ENCODE measurements around the gene KLHL2. TPM values are rescaled to one million over a fixed set of nuclear protein-coding genes. Genes with fewer than 3 reads are reported as not detected.
"Not testable (repeated sequence)": the region's sequence is repeated elsewhere in the genome, so short reads cannot be mapped to it uniquely, and the experiment has no call there.

The KLHL2 gene
- total RNA-seq, 2 donors from 2014 or later = 39.3 to 41.5 TPM

GRCh38 chr4:165208221-165208652 is 876 bp downstream of the KLHL2 start:
- H3K27me3 Mint-ChIP-seq (ENCODE audit: low read depth) = no peaks in the 10 kb centered on the region
- H3K27ac Mint-ChIP-seq = peak overlapping the region; percentile 92
- peaks cover 0 to under 1% of the 10 kb centered on the region in 2 donors for H3K9me3 Mint-ChIP-seq
- ATAC-seq (replicated peaks in 1 of 2) (peak; percentile 20 to 30), DNase-seq (no peak)
- peak overlapping the region; percentile 89 to 97 for H3K4me3 Mint-ChIP-seq
- H3K4me1 Mint-ChIP-seq (ENCODE audit: low read depth) = peaks cover 80% of the 10 kb centered on the region
- peaks cover 2 to 3% of the 10 kb centered on the region in 2 donors for H3K36me3 Mint-ChIP-seq (ENCODE audit: insufficient read depth in 2 of 2)

GRCh38 chr4:165208741-165209388 is 1.5 kb downstream of the KLHL2 start:
- H3K27ac Mint-ChIP-seq = peak overlapping the region; percentile 91
- H3K9me3 Mint-ChIP-seq = peaks cover 0 to 3% of the 10 kb centered on the region in 2 donors
- DNase-seq = peak; percentile 51 to 70
- ATAC-seq (replicated peaks in 1 of 2) = peak; percentile 56 to 60
- H3K4me1 Mint-ChIP-seq (ENCODE audit: low read depth) = peaks cover 81% of the 10 kb centered on the region
- peaks cover 2 to 3% of the 10 kb centered on the region in 2 donors for H3K36me3 Mint-ChIP-seq (ENCODE audit: insufficient read depth in 2 of 2)
- no peaks in the 10 kb centered on the region for H3K27me3 Mint-ChIP-seq (ENCODE audit: low read depth)
- H3K4me3 Mint-ChIP-seq = peak overlapping the region; percentile 89 to 97

GRCh38 chr4:165209796-165210195 is 2.4 kb downstream of the KLHL2 start:
- peaks cover 0 to 3% of the 10 kb centered on the region in 2 donors for H3K9me3 Mint-ChIP-seq
- H3K4me1 Mint-ChIP-seq (ENCODE audit: low read depth) = peaks cover 81% of the 10 kb centered on the region
- H3K27ac Mint-ChIP-seq = no peak overlapping the region
- no peak for ATAC-seq (replicated peaks in 1 of 2)
- H3K4me3 Mint-ChIP-seq = peak overlapping the region; percentile 41 to 48
- H3K27me3 Mint-ChIP-seq (ENCODE audit: low read depth) = no peaks in the 10 kb centered on the region
- H3K36me3 Mint-ChIP-seq (ENCODE audit: insufficient read depth in 2 of 2) = peaks cover 2 to 3% of the 10 kb centered on the region in 2 donors
- DNase-seq = no peak

GRCh38 chr4:165210566-165210965 is 3.2 kb downstream of the KLHL2 start:
- no peaks in the 10 kb centered on the region for H3K27me3 Mint-ChIP-seq (ENCODE audit: low read depth)
- peaks cover 0 to 3% of the 10 kb centered on the region in 2 donors for H3K9me3 Mint-ChIP-seq
- H3K27ac Mint-ChIP-seq = peak overlapping the region; percentile 10

GRCh38 chr4:165212647-165213046 is 5.3 kb downstream of the KLHL2 start:
- Mint-ChIP-seq H3K4me3 (peak overlapping the region in 1 of 2 donors; percentile 29), H3K4me1 (ENCODE audit: low read depth) (peaks cover 87% of the 10 kb centered on the region), H3K27ac (peak overlapping the region; percentile 54)
- H3K36me3 Mint-ChIP-seq (ENCODE audit: insufficient read depth in 2 of 2); H3K27me3 Mint-ChIP-seq (ENCODE audit: low read depth); H3K9me3 Mint-ChIP-seq; DNase-seq; ATAC-seq (replicated peaks in 1 of 2): not testable (repeated sequence)

More at GRCh38 chr4:165210566-165210965, 3.2 kb downstream of the KLHL2 start:
- DNase-seq (no peak), ATAC-seq (replicated peaks in 1 of 2) (no peak)
- Mint-ChIP-seq H3K36me3 (ENCODE audit: insufficient read depth in 2 of 2) (peaks cover 2 to 3% of the 10 kb centered on the region in 2 donors), H3K4me3 (peak overlapping the region; percentile 41 to 48), H3K4me1 (ENCODE audit: low read depth) (peaks cover 81% of the 10 kb centered on the region)

GRCh38 chr4:165213404-165213803 is 6.0 kb downstream of the KLHL2 start:
- not testable (repeated sequence) for H3K36me3 Mint-ChIP-seq (ENCODE audit: insufficient read depth in 2 of 2); H3K27me3 Mint-ChIP-seq (ENCODE audit: low read depth); DNase-seq; H3K9me3 Mint-ChIP-seq; ATAC-seq (replicated peaks in 1 of 2)
- Mint-ChIP-seq H3K4me3 (peak overlapping the region; percentile 26 to 29), H3K27ac (peak overlapping the region; percentile 54), H3K4me1 (ENCODE audit: low read depth) (peaks cover 95% of the 10 kb centered on the region)

GRCh38 chr4:165213991-165214709 is 6.8 kb downstream of the KLHL2 start:
- not testable (repeated sequence) for ATAC-seq (replicated peaks in 1 of 2); H3K4me3 Mint-ChIP-seq; H3K9me3 Mint-ChIP-seq; H3K36me3 Mint-ChIP-seq (ENCODE audit: insufficient read depth in 2 of 2); DNase-seq; H3K27ac Mint-ChIP-seq; H3K27me3 Mint-ChIP-seq (ENCODE audit: low read depth)
- H3K4me1 Mint-ChIP-seq (ENCODE audit: low read depth) = peaks cover 91% of the 10 kb centered on the region

- peak; percentile 93 for ATAC-seq (replicated peaks in 1 of 2)
- not testable (repeated sequence) for H3K9me3 Mint-ChIP-seq; H3K36me3 Mint-ChIP-seq (ENCODE audit: insufficient read depth in 2 of 2); H3K27me3 Mint-ChIP-seq (ENCODE audit: low read depth)
- H3K4me1 Mint-ChIP-seq (ENCODE audit: low read depth) = peaks cover 85% of the 10 kb centered on the region
- H3K27ac Mint-ChIP-seq = peak overlapping the region; percentile 92
- DNase-seq = peak; percentile 55 to 62
- H3K4me3 Mint-ChIP-seq = peak overlapping the region; percentile 76 to 81
Measured at GRCh38 chr4:165215034-165215751, 7.8 kb downstream of the KLHL2 start.

GRCh38 chr4:165215761-165216487 is 8.6 kb downstream of the KLHL2 start:
- peaks cover 5 to 12% of the 10 kb centered on the region in 2 donors for H3K36me3 Mint-ChIP-seq (ENCODE audit: insufficient read depth in 2 of 2)
- H3K9me3 Mint-ChIP-seq; DNase-seq; H3K27me3 Mint-ChIP-seq (ENCODE audit: low read depth): not testable (repeated sequence)
- peaks cover 78% of the 10 kb centered on the region for H3K4me1 Mint-ChIP-seq (ENCODE audit: low read depth)
- peak overlapping the region; percentile 92 for H3K27ac Mint-ChIP-seq
- peak; percentile 12 to 22 for ATAC-seq (replicated peaks in 1 of 2)
- peak overlapping the region; percentile 76 to 81 for H3K4me3 Mint-ChIP-seq

- ATAC-seq (replicated peaks in 1 of 2) = no peak
- no peak overlapping the region for H3K4me3 Mint-ChIP-seq
- H3K27ac Mint-ChIP-seq = peak overlapping the region; percentile 65
Measured at GRCh38 chr4:165217325-165217724, 10.0 kb downstream of the KLHL2 start.

GRCh38 chr4:165221306-165221705 is 13.9 kb downstream of the KLHL2 start:
- H3K36me3 Mint-ChIP-seq (ENCODE audit: insufficient read depth in 2 of 2) = peaks cover 10 to 24% of the 10 kb centered on the region in 2 donors
- H3K4me1 Mint-ChIP-seq (ENCODE audit: low read depth) = peaks cover 55% of the 10 kb centered on the region
- H3K9me3 Mint-ChIP-seq; H3K4me3 Mint-ChIP-seq; H3K27me3 Mint-ChIP-seq (ENCODE audit: low read depth); ATAC-seq (replicated peaks in 1 of 2); DNase-seq: not testable (repeated sequence)
- peak overlapping the region; percentile 77 for H3K27ac Mint-ChIP-seq

More at GRCh38 chr4:165217325-165217724, 10.0 kb downstream of the KLHL2 start:
- Mint-ChIP-seq H3K4me1 (ENCODE audit: low read depth) (peaks cover 82% of the 10 kb centered on the region), H3K36me3 (ENCODE audit: insufficient read depth in 2 of 2) (peaks cover 10 to 18% of the 10 kb centered on the region in 2 donors), H3K27me3 (ENCODE audit: low read depth) (no peaks in the 10 kb centered on the region), H3K9me3 (peaks cover 0 to 3% of the 10 kb centered on the region in 2 donors)
- no peak for DNase-seq

- peaks cover 47% of the 10 kb centered on the region for H3K4me1 Mint-ChIP-seq (ENCODE audit: low read depth)
- not testable (repeated sequence) for ATAC-seq (replicated peaks in 1 of 2); H3K9me3 Mint-ChIP-seq; H3K27me3 Mint-ChIP-seq (ENCODE audit: low read depth); DNase-seq
- H3K27ac Mint-ChIP-seq = peak overlapping the region; percentile 80
- peak overlapping the region in 1 of 2 donors; percentile 27 for H3K4me3 Mint-ChIP-seq
- peaks cover 10 to 24% of the 10 kb centered on the region in 2 donors for H3K36me3 Mint-ChIP-seq (ENCODE audit: insufficient read depth in 2 of 2)
Measured at GRCh38 chr4:165221993-165222650, 14.8 kb downstream of the KLHL2 start.

Data from activated T-cell treated with anti-CD3 and anti-CD28 coated beads, Interleukin-2, amount 50 U/mL, for 72 hours (primary cell).